Glomerular endothelial cell (primary cell): ENCODE data around the gene NCKAP1. TPM values are rescaled to one million over a fixed set of nuclear protein-coding genes. Genes with fewer than 3 reads are reported as not detected.
"Not testable (repeated sequence)": the region's sequence is repeated elsewhere in the genome, so short reads cannot be mapped to it uniquely, and the experiment has no call there.

Source experiments
- DNase-seq: peaks from one replicate; pipeline ENCODE4 v3.0.0-alpha.2; 2011; ENCODE audit warnings: low read depth, low spot score; ENCODE audit errors: extremely low read depth
- total RNA-seq: library from RNA; depleted of rRNA; stranded (reverse); fragments of >200 nt; gene quantifications from 2 replicates; pipeline ENCODE4 v1.2.3, GENCODE V29; 2015

Gene NCKAP1
- total RNA-seq, 1 donor from 2014 or later: 133 TPM

DNA sequence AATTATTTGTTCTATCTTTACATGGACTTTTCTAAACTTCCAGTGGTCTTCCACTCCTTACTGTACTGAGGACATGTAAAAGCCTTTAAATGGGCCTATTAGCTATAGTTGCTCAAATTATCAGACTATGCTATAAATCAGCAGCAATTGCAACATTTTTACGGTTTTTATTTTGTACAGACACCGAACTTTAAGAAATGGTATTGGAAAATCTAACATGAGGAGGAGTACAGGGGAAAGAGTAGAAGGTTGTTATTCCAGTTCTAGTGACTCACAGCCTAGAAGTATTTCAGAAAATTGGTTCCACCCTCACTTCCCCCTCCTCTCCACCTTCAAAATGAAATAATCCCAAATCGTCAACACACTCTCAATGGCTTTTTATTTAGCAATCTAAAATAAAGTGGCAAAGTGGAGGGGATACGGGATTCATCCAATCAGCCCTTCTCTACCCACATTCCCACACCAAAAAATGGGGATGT, 1.1 kb downstream of the NCKAP1 start:
- no peak for DNase-seq

DNA sequence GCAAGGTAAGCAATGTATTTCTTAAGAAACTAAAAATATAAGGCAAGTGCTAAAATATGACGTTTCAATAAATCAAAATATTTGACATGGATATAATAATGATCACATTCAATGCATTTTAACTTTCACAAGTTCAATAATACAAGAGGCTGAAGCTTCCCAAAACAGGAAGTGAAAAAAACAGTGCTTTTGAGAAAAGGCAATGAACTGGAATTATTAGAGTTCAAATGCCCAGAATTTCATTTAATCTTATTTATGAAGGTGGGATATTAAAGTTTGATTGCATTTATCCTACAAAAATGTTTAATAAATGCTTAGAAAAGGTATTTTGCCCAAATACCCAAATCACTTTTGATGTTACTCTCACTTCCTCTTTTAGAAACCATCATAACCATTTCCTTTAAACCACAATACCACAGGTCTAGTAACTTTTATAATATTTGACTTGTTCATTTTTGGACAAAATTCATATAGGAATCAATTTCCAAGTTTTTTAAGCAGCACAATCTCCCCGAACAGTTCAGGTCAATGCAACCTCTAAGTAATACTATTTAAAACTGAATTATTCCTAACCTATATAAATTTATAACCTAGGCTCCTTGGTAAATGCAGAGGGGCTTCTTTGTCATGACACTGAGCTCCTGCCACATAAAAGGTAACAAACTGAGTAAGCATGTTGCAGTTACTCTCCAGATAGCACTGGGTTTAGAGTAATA, 2.1 kb downstream of the NCKAP1 start:
- no peak for DNase-seq

DNA sequence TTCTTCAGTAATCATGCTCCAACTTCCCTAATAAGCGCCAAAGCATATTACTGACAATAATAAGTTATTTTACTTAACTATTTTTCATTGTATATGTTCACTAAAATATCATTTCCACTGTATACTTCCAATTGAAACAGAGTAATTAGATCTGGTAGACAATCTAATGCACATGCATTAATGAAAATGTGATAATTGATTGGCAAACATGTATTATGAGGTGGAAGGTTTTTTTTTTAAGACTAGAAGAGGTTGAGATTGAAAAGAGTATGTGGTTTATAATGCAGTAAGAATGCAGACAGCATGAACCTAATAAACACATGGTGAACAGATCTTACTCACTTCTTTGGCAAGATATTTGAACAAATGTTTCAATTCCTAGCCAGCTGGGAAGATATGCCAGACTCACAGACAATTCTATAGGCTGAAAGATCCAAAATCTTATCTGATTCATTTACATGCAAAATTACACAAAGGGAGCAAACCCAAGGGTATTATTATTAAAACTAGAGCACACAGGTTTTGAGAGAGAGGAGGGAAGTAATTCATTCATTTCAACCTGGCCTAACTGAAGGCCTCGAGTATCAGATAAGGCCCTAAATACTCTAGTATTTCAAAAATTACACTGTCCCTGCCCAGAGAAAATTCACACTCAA, 2.8 kb downstream of the NCKAP1 start:
- no peak for DNase-seq

DNA sequence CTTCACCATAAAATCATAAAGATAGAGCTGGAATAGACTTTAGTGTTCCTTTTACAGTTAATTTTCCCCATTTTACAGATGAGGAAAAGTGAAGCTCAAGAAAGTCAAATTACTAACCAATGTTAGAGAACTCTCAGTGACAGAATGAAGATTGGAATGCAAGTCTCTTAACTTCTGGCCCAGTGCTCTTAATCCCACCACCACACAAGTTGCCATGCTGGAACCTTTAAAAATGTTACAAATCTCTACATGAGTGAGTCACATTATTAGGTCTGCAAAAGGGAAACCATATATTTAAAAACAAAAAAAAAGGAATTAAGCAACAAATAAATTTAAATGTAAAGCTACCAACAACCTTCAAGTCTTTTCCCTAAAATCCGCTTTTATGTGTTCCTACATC, 3.5 kb downstream of the NCKAP1 start:
- DNase-seq: no peak

DNA sequence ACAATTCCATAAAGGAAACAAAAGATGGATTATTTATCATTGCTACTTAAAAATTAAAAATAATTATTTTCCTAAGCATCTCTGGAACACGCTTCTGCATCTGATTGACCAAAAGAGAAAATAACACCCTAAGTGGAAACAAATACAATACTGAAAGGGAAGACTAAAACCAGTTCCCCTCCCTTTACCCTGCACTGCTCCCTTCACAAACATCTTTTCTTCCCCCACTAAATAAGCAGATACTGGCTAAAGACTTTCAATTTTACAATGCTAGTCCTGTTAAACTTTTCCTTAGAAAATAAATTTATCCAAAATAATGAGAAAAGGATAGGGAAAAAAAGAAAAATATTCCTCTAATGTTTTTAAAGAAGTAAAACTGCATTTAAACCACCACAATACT, 4.3 kb downstream of the NCKAP1 start:
- no peak for DNase-seq

DNA sequence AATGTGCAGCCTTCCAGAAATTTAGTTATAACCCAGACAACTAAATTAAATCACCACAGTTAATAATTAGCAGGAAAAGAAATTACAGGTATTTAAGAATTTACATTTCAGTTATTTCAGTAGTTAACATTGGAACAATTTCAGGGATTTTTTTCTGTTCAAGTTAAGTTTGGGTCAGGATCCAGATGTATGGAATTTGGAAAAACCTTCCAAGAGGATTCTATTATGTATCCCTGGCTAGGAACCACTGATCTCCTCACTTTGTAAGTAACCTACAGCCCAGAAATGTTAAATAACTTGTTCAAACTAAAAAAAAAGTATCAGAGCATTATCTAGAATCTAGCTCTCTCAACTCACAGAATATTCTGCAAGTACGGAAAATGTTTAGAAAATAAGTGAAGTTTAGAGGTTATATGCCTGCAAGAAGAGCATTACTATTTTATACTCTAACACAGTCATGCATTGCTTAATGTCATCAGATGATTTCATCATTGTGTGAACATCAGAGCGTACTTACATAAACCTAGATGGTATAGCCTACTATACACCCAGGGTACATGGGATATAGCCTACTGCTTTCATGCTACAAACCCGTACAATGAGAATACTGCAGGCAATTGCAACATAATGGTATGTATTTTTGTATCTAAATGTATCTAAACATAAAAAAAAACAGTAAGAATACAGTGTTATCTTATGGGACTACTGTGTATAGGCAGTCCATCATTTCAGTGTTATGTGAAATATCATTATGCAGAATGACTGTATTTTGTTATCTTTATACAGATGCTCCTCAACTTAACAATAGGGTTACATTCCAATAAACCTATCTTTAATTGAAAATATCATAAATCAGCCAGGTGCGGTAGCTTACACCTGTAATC, 6.1 kb downstream of the NCKAP1 start:
- DNase-seq: no peak

DNA sequence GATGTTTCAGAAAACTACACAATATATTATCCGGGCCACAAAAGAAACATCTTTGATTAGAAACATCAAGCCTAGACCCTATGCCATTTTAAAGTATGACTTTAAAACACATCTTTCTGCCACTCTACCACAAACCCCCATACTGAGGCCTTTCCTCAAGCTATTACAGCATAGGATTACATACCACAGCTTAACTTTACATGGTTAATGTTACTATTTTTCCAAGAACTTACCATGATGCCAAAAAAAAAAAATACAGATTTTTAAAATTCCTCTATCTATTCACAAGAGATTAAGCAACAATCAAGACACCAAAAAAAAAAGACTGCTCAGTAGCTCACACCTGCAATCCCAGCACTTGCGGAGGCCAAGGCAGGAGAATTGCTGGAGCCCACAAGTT, 9.0 kb downstream of the NCKAP1 start:
- no peak for DNase-seq

DNA sequence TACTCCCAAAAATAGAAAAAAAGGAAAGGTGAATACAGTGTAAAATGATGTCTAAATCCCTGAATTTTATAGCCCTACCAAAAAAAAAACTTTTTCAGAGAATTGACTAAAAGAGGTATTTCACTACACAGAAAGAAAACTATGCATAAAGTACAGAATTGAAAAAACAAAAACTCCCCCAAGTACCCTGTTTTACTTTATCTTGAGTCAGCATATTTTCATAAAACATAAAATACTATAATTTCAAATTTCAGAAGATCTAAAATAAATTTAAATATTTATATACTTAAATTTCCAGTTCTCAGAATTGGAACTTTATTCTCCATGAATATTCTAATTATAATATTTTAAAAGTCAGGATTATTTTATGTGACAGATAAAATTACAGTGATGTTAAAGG, 10.1 kb downstream of the NCKAP1 start:
- no peak for DNase-seq

DNA sequence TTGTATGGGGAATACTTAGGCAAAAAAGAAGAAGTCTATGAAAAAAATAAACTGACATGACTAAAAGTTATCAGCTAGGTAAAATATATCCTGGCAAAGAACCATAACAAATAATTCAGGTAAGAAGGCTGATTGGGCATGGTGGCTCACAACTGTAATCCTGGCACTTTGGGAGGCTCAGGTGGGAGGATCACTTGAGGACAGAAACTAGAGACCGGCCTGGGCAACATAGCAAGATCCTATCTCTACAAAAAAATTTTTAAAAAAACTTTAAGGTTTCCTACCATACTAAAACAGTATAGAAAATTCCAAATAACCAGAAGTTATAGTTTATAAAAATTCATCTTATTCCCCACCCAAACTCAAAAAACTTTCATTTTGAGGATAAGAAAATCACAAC, 10.8 kb downstream of the NCKAP1 start:
- no peak for DNase-seq

DNA sequence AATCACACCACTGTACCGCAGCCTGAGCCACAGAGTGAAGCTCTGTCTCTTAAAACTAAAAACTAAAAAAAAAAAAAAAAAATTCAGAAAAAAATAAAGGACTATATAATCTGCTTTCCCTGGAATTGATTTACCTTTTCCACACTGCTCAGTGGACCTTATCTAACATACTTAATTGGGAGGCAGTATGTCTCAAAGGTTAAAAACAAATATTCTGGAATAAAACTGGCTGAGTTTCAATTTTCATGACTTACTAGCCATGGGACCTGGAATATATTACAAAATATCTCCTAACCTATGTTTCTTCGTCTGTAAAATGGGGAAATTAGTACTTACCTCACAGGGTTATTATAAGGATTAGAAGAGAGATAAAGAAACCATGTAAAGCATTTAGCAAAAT, 11.8 kb downstream of the NCKAP1 start:
- DNase-seq: no peak

DNA sequence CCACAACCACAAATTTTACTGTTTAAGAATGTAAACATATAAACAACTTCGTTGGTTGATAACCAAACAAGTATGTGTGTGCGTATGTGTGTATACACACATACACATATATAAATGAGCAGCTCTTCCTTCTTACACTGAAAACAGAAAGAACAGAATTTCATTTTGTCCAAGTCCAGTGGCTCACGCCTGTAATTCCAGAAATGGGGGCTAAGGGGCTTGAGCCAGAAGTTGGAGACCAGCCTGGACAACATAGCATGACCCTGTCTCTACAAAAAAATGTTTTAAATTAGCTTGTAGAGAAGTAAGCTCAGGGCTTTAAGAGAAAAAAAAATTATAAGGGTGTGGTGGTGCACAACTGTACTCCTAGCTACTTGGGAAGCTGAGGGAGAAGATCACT, 12.3 kb downstream of the NCKAP1 start:
- DNase-seq: no peak

DNA sequence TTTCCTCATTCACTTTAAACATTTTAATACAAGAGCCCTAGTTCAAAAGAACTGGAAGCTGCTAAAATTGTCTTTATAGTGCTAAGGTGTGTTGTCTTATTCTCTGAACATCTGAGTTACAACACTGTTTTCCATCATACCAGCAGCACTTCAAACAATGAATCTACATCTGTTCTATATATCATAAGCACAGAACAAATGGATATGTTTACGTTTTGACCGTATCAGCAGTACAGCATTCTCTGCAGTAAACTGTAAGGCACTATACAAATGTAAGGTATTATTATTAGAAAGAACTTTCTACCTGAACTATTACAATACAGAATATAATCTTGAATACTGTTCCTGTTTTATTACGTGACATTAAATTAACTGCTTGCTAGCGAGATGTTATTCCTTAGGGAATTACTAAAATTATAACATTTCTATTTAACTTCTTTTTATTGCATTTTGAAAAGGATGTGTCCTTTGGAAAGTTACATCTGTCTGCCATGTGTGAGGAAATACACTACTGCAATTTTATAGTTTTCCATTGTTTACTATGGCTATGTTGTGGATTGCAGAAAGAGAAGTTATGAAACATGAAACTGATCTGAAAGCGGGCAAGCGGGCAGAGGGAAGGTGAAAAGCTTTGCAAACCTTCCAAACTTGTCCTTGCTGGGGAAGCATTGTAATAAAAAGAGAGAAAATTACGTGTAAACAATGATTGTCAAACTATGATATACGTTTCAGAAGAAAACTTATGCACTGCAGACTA, 13.7 kb downstream of the NCKAP1 start:
- DNase-seq: no peak

DNA sequence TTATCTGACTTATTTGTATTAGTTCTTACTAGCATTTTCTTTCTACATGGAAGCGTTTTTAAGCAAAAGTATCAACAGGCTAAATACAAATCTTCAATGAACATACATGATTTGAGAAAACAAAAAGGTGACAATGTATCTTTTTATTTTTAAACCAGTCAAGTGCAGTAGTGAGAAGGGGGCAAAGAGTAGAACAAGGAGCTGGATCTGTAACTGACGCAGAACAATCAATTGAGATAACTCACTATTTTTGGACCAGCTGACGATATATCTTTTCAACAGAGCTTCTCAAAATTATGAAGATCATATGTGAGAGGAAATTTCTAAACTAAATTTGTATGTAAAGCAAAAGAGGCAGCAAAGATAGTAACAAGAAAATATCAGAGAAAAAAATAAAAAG, 15.5 kb downstream of the NCKAP1 start:
- DNase-seq: no peak

DNA sequence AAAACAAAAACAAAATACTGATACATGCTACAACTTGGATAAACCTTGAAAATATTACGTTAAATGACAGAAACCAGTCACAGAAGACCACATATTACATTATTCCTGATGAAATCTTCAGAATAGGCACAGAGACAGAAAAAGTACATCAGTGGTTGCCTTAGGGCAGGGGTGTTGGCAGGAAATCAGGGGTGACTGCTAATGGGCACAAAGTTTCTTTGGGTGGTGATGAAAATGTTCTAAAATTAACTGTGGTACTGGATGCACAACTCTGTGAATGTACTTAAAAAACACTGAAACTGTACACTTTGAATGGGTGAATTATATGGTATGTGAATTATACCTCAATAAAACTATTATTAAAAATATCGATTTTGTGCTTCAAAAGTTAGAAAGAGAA, 16.6 kb downstream of the NCKAP1 start:
- no peak for DNase-seq

DNA sequence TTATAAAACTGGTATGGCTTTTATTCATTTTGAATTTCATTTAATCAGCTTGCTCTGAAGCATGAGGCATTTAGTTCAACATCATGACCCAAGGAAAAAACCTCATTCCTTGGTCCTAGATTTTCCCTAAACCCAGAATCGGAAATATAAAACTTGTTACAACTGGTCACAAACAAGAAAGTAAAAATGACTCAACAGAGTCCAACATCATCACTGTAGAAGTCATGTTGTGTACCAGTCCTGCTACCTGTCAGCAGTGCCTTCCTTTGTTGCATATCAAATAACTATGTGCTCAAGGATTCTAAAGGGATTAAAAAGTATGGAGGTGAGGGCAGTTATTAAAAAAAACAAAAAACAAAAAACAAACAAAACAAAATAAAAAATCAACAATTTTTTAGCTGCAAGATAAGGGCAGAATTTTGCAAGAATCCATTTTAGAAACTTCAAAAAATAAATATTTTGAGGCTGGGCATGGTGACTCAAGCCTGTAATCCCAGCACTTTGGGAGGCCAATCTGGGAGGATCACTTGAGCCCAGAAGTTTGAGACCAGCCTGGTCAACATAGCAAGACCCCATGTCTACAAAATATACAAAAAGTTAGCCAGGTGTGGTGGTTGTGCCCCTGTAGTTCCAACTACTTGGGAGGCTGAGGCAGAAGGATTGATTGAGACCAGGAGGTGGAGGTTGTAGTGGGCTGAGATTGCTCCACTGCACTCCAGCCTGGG, 18.4 kb downstream of the NCKAP1 start:
- no peak for DNase-seq

DNA sequence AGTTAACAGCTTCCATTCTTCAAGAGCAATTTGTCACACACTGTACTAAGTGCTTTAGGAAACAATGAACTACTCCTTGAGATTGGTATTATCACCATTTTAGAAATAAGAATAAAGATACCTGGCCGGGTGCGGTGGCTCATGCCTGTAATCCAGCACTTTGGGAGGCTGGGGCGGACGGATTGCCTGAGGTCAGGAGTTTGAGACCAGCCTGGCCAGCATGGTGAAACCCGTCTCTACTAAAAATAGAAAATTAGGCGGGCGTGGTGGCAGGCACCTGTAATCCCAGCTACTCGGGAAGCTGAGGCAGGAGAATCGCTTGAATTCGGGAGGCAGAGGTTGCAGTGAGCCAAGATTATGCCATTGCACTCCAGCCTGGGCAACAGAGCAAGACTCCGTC, 20.4 kb downstream of the NCKAP1 start:
- not testable (repeated sequence) for DNase-seq

DNA sequence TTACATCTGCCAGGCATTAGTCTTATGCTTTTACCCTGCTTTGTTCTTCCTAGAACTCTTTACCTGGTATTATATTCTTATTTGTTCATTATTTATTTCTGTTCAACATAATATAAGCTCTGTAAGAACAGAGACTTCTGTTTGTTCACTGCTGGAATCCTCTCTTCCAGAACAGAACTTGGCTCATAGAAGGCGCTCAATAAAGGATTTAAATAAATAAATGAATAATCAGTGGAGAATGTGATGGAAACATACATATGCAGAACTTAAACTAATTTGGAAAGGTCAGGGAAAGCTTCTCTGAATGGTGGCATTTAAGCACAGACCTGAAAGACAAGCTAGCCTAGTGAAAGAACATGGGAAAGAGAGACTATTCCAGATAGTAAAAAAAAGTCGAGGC, 24.3 kb downstream of the NCKAP1 start:
- no peak for DNase-seq

DNA sequence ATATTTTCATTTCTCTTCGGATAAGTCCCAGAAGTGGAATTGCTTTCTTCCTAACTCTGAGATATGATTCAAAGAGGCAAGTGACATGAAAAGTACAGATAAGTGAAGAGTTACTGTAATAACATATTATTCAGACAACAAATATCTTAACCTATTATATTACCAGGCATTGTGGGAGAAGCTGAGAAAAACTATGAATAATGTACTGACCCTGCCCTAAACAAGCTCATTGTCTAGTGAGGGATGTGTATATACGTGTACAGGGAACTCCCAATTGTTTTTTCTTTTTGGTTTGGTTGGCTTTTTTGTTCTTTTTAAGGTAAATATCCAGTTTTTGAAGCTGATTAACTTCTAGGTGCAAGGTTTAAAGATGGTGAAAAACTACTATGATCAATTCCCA, 26.5 kb downstream of the NCKAP1 start:
- no peak for DNase-seq

DNA sequence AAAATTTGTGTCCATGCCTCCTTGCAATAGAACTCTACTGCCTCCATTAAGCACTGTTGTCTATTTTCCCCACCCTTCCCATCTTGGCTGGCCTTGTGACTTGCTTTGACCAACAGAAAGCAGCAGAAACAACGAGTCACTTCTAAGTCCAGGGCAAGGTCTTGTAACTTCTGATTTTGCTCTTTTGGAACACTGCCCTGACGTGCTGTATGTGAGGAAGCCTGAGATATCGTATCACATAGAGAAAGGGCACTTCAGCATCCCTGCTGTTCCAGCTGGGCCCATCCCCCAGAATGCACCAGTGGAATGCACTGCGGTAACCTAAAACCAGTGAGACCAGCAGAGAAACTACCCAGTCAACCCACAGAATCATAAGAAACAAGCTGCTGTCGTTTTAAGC, 28.1 kb downstream of the NCKAP1 start:
- no peak for DNase-seq

DNA sequence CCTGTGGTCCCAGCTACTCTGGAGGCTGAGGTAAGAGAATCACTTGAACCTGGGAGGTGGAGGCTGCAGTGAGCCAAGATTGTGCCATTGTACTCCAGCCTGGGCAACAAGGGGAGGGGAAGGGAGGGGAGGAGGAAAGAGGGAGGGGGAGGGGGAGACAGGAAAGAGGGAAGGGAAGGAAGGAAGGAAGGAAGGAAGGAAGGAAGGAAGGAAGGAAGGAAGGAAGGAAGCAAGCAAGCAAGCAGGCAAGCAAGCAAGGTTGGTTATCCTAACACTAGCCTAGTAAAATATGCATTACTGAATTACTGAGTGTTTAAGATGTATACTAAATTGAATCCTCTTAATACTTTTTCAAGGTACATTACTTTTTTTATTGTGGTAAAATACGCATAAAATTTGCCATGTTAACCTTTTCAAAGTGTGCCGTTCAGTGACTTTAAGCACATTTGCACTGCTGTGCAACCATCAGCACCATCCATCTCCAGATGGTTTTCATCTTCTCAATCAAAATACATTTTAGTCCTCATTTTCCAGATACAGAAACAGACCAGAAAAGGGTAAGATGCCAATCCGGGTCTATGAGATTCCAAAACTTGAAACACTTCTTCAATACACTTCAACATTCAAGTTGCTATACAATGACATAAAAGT, 28.9 kb downstream of the NCKAP1 start:
- DNase-seq: no peak
